CD4-positive, alpha-beta T cell treated with Interleukin-17A for 1 hour (primary cell): Measurements from ENCODE around the gene RAB30.

Experiments
- DNase-seq: peaks from one replicate; pipeline ENCODE4 v3.0.0-alpha.2; 2020

The RAB30 gene

GRCh38 chr11:83007909-83008580, 63.7 kb downstream of the RAB30 start:
- no peak for DNase-seq

GRCh38 chr11:83007477-83007876, 64.2 kb downstream of the RAB30 start:
- no peak for DNase-seq

DNA sequence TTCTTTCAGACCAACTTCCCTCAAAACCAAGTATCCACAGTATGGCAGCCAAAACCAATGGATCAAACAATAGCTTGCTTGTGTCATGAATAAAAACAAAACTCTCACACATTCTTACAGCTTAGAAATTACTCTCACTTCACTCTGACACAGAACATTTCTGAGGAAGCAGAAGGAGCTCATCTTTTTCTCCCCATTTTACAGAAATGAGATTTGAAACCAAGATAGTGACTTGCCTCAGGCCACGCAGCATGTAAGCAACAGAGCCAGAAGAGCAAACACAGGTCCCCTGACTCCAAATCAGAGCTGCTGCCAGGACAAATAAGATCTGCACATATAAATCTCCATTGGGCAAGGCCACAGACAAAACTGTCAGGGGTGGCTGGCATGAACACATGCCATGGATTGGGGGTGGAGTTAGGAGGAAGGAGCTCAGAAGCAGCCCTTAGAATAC, 64.8 kb downstream of the RAB30 start:
- DNase-seq, result no peak

- DNase-seq, result no peak
Measured at GRCh38 chr11:83004746-83005556, 66.7 kb downstream of the RAB30 start.

DNA sequence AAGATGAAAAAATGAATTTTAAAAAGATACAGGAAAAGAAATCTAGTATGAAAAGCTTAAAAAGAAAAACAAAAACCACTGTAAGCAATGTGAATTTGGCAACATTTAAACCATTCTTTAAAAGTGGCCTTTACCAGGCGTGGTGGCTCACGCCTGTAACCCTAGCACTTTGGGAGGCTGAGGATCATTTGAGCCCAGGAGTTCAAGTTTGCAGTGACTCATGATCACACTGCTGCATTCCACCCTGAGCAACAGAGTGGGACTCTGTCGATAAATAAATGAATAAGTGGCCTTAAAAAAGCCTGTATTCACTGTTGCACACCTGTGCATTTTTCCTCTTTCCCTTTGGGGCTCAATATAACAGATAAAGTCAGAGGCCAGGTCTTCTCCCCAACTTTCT, 69.2 kb downstream of the RAB30 start:
- DNase-seq, result no peak

DNA sequence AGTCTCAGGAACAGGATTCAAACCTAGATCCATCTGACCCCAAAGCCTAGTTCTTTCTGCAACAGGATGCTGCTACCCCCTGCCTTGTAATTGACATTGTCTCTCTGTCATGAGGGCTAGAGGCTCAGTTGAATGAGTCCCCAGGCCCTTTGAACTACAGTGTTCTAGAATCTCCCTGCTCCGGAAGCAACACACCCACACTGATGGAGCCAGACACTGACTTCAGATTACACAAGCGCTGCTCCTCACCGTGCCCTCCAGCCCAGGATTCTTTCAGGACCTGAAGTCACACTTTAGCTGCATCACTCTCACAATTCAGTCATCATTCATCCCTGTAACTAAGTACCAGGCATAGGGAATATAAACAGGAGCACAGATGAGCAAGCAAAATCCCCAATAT, 69.6 kb downstream of the RAB30 start:
- peak; percentile 21 for DNase-seq

GRCh38 chr11:83000381-83000780, 71.3 kb downstream of the RAB30 start:
- no peak for DNase-seq

GRCh38 chr11:82999232-82999631, 72.5 kb downstream of the RAB30 start:
- no peak for DNase-seq

DNA sequence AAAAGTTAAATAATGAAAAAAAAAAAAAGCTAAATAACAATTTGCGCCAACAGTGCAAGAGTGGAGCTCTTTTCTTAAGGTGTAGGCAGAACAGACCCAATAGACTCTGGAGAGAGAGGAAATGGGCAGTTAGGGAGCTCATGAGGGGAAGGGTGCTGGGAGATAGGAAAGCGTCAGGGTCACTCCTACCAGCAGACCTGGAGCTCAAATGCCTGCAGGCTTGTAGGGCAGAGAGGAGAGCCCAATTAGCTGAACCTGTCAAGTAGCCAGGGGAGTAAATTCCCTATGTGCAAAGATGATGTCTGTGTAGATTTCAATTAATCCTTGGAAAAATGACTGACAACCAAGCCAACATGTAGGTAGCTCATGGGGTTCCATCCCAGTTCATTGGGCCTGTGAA, 73.0 kb downstream of the RAB30 start:
- no peak for DNase-seq

DNA sequence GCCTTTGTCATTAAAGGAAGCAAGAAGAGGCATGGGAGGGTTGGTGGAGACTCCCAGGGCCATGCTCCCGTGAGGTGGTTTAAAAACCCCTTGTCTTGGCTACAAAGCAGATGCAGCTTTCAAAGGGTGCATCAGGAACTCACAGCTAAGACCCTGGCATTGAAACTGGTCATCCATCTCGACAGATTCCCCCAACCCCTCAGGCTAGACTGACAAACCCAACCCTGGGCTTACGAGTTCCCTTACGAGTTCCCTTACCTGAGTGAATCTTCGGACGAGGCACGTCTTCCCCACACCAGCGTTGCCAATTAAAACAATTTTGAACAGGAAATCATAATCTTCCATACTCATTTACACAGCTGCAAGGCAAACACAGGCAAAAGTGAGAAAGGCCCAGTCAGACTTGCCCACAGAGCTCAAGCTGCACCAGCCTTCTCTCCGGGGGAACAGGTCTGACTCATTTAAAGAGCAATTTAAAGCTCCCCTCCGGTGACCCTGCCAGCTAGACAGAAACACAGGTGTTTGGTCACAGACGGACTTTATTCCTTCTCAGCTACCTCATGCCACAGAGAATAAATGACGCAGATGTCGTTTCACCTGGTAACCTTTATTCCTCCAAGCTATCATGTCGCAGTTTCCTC, 74.6 kb downstream of the RAB30 start:
- DNase-seq, result no peak

DNA sequence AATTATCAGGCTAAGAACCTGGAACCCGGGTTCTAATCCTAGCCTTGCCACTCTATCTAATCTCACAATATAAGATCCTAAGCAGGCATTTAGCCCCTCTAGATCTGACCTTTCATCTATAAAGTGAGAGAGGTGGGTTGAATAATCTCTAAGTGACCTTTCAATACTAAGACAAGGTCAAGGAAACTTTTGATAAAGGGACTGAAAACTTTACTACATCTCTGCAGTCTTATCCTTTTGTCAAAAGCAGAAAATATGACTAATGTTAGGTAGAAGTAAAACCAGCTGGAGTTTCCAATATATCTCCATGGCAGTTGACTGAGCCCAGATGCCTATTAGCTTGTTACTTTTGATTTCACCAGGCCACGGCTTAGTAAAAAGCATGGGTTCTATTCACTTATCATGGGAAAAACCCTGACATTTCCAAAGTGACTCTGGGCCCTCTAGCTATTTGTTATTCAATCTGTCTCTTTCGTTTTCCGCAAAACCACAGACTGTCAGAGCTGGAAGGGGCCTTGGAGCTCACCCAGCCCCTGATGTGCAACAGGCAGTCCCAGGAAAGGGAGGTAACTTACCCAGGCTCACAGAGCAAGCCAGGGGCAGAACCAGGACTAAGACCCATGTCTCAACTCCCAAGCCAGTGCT, 75.8 kb downstream of the RAB30 start:
- no peak for DNase-seq

DNA sequence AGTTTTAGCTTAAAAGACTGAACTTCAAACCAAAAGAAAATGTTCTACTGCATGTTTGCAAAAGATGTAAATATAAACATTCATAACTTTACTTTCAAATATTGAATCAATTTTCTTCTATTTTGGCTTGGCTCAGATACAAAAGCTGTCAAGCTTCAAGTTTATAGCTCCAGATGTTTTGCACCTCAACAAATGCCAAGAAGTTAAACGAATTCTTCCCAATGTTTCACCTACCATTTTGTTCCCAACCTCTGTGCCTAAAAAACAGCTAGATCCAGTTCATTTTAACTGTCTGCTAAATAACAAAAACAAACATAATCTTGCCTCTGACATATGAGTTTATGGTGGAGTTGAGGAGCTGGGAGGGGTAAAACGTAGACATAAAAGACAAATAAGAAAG, 76.5 kb downstream of the RAB30 start:
- no peak for DNase-seq

GRCh38 chr11:82994604-82995230, 77.0 kb downstream of the RAB30 start:
- no peak for DNase-seq

DNA sequence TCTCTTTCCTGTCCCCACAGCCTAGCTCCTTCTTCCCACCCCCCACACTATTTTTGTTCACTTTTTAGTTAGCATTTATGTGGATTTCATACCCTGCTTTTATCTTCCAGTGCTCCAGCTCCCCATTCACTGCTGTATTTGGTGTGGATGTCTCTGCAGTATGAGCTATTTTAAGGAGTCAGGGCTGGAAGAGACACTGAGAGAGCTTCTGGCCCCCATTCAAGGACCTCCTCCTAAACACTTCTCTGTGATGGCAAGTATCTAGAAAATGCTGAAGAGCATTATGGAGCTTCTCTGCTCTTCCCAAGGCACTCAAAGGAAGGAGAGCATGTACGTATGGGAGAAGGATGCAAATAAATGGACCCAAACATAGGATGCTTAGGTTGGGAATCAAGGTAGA, 79.5 kb downstream of the RAB30 start:
- DNase-seq, result no peak

DNA sequence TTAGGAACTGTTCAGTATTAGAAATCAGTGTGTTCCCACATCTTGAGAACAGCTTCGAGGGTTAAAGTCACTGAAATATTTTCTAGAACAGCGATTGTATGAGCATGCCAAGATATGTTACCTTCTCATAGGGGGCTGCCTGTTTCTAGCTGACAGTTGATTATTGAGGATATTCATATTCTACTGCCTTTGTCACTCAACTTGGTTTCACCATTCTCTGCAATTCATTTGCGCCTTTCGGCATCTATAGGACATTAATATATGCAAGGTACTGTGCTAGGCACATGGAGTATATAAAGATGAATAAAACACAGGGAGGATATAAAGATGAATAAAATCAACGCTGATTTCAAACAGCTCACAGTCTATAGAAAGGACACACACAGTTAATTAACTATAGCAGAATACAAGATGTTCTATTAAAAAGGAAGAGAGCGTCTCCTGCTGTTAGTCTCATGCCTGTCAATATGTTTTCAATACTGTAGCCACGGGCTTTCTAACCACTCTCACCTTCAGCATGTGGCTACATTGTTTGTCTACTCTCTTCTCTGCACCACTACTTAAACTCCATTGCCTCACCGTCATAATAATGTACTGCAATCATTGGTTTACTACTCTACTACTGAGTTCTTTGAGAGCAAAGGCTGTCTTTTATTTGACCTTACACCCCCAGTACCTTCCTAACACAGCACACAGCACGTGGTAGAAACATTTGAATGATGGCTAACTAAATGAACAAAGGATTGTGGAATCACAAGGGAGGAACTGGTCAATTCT, 81.9 kb downstream of the RAB30 start:
- peak; percentile 31 for DNase-seq

DNA sequence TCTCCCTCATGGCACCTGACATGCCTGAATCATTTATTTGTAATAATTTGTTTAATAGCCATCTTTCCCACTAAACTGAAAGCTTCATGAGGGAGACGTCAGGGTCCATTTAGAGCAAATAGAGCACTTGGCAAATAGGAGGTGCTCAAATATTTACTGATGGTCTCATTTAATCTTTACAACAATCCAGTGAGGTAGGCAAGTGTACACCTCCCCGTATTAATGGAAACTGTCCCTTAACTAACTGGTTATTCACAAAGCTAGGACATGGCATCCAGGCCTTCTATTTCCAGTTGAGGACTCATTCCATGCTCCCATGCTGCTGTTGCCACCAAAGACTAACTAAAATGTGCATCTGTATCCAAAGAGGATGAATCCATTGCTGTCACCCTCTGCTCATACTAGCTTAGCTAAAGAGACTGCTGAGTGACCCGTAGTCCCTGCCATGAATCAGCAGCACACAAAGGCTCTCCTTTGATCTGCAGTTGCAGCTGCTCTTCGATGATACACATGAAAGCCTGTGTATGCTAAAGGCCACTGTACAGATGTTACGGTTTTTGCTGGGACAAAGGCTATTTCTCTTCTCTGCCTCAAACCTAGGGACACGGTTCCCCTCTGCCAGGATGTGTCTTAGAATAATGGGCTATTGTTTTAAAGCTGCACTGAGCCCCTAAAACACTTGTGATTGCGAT, 82.6 kb downstream of the RAB30 start:
- no peak for DNase-seq

DNA sequence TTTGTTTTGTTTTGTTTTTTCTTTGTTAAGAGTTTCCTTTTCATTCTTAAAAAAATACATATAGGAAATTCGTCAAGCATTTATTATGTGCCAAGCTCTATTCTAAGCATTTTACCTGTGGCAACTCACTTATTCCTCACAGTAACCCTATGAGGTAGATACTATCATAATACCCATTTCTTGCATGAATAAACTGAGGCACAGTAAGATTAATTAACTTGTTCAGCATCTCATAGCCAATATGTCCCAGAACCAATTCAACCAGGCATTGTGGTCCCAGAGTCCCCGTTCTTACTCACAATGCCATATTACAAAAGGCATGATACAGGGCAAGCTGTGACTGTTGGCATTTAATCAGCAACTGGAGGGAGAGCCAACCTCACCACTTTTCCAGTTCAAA, 83.7 kb downstream of the RAB30 start:
- no peak for DNase-seq

GRCh38 chr11:82986446-82986845, 85.3 kb downstream of the RAB30 start:
- no peak for DNase-seq

GRCh38 chr11:82981852-82982251, 89.8 kb downstream of the RAB30 start:
- DNase-seq, result no peak

- DNase-seq, result no peak
Measured at GRCh38 chr11:82980947-82981346, 90.8 kb downstream of the RAB30 start.

GRCh38 chr11:82980292-82980691, 91.4 kb downstream of the RAB30 start:
- no peak for DNase-seq

DNA sequence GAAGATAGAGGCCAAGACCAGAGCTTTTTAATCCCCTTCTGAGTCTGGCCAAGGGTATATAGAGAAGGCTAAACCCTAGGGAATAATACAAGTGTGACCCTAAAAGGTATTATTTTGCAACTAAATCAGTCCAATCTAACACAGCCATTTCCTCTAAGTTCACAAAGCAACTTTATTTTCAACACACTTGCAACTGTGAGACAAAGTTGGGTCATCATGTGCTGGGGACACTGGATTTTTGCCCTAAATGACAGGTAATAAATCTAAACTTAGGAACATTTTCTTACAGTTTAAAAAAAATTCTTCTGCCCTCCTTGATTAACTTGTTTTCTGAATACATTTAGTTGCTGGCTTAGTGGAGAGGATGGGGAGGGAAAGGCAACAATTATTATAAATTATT, 91.9 kb downstream of the RAB30 start:
- DNase-seq, result no peak
